RWPE1 (cell line): Measurements from ENCODE around the gene AATK.
"Not testable (repeated sequence)": the region's sequence is repeated elsewhere in the genome, so short reads cannot be mapped to it uniquely, and the experiment has no call there.

Experiments
- CTCF ChIA-PET: fragments of 350-600 bp; sonication (Branson Sonifier 250); formaldehyde crosslinking; extraction: SDS; loops from one replicate; lab custom pipeline; 2021; lab: Yijun Ruan, JAX
- POLR2A ChIA-PET: fragments of 400-600 bp; formaldehyde crosslinking; extraction: SDS; loops from one replicate; lab custom pipeline; 2020; ENCODE audit warnings: antibody characterized with exemption; ENCODE audit not compliant: low non-redundant PET; lab: Yijun Ruan, JAX
- DNase-seq: peaks from one replicate; pipeline ENCODE4 v3.0.0; 2012; ENCODE audit warnings: low spot score
- H3K27ac ChIP-seq: fragments of 450-650 bp; 2 replicates; pipeline ENCODE4 v1.5.1; 2017
- TF ChIP-seq, protein P1 (sequence below): fragments of 450-650 bp; conservative IDR thresholded peaks from 2 replicates; pipeline ENCODE4 v1.5.1; 2017; ENCODE audit warnings: low read depth, mild to moderate bottlenecking

Gene AATK

DNA sequence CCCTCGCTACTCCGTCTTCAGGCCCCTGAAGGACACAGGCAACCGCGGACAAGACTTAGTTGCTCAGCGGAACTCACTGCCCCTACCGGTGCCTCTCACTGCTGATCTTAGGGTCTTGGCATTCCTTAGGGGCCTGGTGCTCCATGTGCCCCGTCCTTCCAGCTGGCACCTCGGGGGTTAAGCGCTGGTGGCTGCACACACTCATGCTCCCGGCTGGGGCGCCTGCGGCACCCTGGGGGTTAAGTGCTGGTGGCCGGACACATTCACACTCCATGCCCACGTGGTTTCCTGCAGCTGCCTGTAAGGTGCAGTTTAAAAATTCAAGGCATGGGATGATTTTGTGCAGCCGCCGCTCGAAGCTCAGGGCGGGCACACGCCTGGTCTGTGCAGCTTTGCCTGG is 86.0 kb downstream of the AATK start:
- no peak for DNase-seq
- POLR2A ChIA-PET, result no interaction called here
- CTCF ChIA-PET, result interaction anchor here (1.9 kb wide), 1 partner anchor 15 kb away, joined by 5 read pairs; no protein-coding TSS in a partner anchor
- peak overlapping the region; percentile 99 for H3K27ac ChIP-seq
- TF ChIP-seq, protein P1, sequence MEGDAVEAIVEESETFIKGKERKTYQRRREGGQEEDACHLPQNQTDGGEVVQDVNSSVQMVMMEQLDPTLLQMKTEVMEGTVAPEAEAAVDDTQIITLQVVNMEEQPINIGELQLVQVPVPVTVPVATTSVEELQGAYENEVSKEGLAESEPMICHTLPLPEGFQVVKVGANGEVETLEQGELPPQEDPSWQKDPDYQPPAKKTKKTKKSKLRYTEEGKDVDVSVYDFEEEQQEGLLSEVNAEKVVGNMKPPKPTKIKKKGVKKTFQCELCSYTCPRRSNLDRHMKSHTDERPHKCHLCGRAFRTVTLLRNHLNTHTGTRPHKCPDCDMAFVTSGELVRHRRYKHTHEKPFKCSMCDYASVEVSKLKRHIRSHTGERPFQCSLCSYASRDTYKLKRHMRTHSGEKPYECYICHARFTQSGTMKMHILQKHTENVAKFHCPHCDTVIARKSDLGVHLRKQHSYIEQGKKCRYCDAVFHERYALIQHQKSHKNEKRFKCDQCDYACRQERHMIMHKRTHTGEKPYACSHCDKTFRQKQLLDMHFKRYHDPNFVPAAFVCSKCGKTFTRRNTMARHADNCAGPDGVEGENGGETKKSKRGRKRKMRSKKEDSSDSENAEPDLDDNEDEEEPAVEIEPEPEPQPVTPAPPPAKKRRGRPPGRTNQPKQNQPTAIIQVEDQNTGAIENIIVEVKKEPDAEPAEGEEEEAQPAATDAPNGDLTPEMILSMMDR, result no peak

DNA sequence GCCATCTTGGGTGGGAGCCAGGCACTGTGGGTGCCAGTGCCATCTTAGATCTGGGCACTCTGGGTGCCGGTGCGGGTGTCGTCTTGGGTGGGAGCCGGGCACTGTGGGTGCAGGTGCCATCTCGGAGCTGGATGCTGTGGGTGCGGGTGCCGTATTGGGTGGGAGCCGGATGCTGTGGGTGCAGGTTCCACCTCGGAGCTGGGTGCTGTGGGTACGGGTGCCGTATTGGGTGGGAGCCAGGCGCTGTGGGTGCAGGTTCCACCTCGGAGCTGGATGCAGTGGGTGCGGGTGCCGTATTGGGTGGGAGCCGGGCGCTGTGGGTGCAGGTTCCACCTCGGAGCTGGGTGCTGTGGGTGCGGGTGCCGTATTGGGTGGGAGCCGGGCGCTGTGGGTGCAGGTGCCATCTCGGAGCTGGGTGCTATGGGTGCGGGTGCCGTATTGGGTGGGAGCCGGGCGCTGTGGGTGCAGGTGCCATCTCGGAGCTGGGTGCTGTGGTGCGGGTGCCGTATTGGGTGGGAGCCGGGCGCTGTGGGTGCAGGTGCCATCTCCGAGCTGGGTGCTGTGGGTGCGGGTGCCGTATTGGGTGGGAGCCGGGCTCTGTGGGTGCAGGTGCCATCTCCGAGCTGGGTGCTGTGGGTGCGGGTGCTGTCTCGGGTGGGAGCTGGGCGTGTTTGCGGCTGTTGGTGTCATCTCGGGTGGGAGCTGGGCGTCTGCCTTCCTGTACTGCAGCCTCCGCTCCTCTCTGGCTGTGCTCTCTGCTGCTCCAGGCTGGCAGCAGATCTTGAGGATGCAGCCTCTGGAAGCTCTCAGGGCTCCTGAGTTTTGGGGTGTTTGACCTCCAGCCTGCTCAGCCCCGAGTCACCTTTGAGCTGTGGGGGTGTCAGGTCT is 87.8 kb downstream of the AATK start:
- H3K27ac ChIP-seq, result peak overlapping the region; percentile 99
- CTCF ChIA-PET, result interaction anchor here (0.6 to 0.7 kb wide), 3 partner anchors 10 to 47 kb away, joined by 3 to 5 read pairs (median 3); no protein-coding TSS in a partner anchor
- POLR2A ChIA-PET, result not testable (repeated sequence)

DNA sequence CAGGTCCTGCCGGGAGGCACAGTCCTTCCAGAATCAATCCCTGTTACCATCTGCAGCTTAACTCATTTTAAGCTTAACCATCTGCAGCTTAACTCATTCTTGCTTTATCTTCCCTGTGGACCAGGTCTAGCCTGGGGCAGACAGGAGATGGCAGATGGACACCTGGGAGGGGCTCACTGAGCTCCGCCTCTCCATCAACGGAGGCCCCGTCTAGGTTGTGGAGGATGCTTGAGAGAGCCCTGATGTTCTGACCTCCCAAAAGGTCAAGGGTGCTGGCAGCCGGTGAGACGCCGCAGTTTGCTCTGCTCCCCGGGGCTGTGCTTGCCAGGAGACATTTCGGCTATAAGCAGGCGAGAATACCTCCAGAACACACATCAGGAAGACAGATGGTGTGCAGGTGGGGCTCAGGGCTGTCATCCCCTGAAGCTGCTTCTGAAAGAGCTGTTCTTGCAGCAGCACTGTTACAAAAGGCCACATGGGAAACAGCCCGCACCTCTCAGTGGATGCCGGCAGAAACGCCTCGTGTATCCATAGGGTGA is 89.8 kb downstream of the AATK start:
- DNase-seq, result no peak
- H3K27ac ChIP-seq, result peak overlapping the region; percentile 99
- TF ChIP-seq, protein P1, result no peak
- ChIA-PET POLR2A (interaction anchor here (0.6 kb wide), 1 partner anchor 77 kb away, joined by 3 read pairs; no protein-coding TSS in a partner anchor), CTCF (interaction anchor here (1.1 kb wide), 1 partner anchor 25 kb away, joined by 3 read pairs; no protein-coding TSS in a partner anchor)

More for the DNA sequence above, 87.8 kb downstream of the AATK start:
- not testable (repeated sequence) for DNase-seq

DNA sequence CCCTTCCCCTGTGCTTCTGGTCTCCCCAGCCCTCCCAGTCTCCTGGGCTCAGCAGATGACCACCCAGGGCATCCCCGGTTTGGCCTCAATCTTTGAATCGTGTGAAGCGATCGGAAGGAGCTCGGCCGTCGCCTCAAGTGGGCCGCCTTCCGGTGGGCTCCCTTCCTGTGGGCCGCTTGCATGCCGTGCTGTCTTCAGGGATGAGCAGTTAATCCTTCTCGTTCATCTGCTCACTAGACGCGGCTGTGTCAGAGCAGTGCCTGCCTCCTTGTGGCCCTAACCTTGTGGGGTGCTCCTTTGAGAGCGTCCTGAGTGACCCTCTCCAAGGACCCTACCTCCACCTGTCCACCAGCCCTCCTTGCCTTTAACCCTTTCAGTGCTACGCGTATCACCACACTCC is 90.7 kb downstream of the AATK start:
- H3K27ac ChIP-seq, result peak overlapping the region; percentile 99
- CTCF ChIA-PET, result interaction anchor here (0.6 to 1.2 kb wide), 2 partner anchors 10 to 22 kb away, joined by 4 read pairs; no protein-coding TSS in a partner anchor
- DNase-seq, result no peak
- TF ChIP-seq, protein P1, result no peak
- POLR2A ChIA-PET, result interaction anchor here (0.6 kb wide), 1 partner anchor 76 kb away, joined by 3 read pairs; no protein-coding TSS in a partner anchor

DNA sequence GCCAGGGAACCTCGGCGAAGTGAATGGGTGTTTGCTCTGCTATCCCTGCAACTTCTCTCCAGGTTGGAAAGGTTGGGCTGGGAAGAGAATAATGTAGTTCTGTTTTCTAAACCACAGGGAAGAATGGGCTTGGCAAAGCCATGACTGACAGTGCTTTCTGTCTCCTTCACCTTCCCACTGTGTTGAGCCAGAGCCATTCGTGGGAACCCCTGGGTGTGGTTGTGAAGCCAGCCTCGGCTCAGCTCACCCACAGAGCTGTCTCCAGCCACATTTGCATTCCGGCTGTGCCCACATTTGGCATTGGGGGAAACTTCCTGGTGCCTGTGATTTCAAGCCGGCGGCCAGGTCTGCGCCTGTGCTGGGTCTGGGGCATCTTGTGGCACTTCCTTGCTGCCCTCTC is 91.1 kb downstream of the AATK start:
- TF ChIP-seq, protein P1, result no peak
- H3K27ac ChIP-seq, result peak overlapping the region; percentile 99
- CTCF ChIA-PET, result interaction anchor here (1.2 kb wide), 1 partner anchor 10 kb away, joined by 4 read pairs; no protein-coding TSS in a partner anchor
- no peak for DNase-seq
- POLR2A ChIA-PET, result no interaction called here

DNA sequence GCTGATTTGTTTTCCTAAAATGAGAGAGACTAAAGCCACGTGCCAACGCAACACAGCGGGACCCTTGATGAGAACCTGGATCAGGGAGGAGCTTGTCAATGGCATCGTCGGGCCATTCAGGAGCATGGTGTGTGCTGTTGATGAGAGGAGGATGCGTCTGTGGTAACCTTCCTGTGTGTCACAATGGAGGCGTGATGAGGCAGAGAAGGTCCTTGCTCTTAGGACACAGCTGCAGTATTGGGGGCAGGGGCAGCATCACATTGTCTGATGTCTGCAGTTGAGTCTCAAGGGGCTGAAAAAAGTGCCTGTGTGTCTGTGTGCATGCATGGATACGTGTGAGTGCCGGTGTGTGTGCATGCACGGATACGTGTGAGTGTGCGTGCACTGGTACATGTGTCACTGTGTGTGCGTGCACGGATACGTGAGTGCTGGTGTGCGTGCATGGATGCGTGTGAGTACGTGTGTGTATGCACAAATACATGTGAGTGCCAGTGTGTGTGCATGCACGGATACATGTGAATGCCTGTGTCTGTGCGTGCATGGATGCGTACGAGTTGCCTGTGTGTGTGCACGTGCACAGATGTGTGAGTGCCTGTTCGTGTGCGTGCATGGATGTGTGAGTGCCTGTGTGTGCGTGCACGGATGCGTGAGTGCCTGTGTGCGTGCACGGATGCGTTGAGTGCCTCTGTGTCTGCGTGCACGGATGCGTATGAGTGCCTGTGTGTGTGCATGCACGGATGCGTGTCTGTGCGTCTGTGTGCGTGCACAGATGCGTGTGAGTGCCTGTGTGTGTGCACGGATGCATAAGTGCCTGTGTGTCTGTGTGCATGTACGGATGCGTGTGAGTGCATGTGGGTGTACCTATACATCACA is 91.8 kb downstream of the AATK start:
- TF ChIP-seq, protein P1, result no peak
- H3K27ac ChIP-seq, result peak overlapping the region; percentile 99
- POLR2A ChIA-PET, result no interaction called here
- no peak for DNase-seq
- CTCF ChIA-PET, result interaction anchor here (1.2 kb wide), 1 partner anchor 11 kb away, joined by 4 read pairs; no protein-coding TSS in a partner anchor
